SJCRH30 (cell line): Measurements from ENCODE around the gene TNFRSF1B. TPM values are rescaled to one million over a fixed set of nuclear protein-coding genes. Genes with fewer than 3 reads are reported as not detected.

Experiments used
- DNase-seq, 2 experiments: peaks; one replicate each; pipeline ENCODE4 v3.0.0-alpha.2; 2015 to 2020
- H3K27ac ChIP-seq: fragments of 250-450 bp; sonication (Bioruptor Pico); 2 replicates; pipeline ENCODE4 v1.5.1; 2020; ENCODE audit warnings: mild to moderate bottlenecking, moderate library complexity
- H3K27me3 ChIP-seq: fragments of 250-450 bp; sonication (Bioruptor Pico); 2 replicates; pipeline ENCODE4 v1.5.1; 2020; ENCODE audit warnings: mild to moderate bottlenecking, moderate library complexity
- H3K36me3 ChIP-seq: fragments of 250-450 bp; sonication (Bioruptor Pico); 2 replicates; pipeline ENCODE4 v1.5.1; 2020; ENCODE audit warnings: mild to moderate bottlenecking, moderate library complexity
- H3K4me1 ChIP-seq: fragments of 250-450 bp; sonication (Bioruptor Pico); 2 replicates; pipeline ENCODE4 v1.5.1; 2020; ENCODE audit warnings: mild to moderate bottlenecking, moderate library complexity
- H3K4me3 ChIP-seq: fragments of 250-450 bp; sonication (Bioruptor Pico); 2 replicates; pipeline ENCODE4 v1.5.1; 2020; ENCODE audit warnings: mild to moderate bottlenecking, moderate library complexity
- H3K9me3 ChIP-seq: fragments of 250-450 bp; sonication (Bioruptor Pico); replicated peaks from 2 replicates; pipeline ENCODE4 v1.5.1; 2020; ENCODE audit warnings: mild to moderate bottlenecking, moderate library complexity
- total RNA-seq: library from RNA; depleted of rRNA; stranded (reverse); fragments of >200 nt; shearing (Covaris generic); gene quantifications from 2 replicates; pipeline ENCODE4 v1.2.3, GENCODE V29; 2014

The TNFRSF1B gene
- total RNA-seq, 1 experiment from 2014 or later, result 6.8 TPM

- no peaks in the 10 kb centered on the region for H3K27me3 ChIP-seq
- H3K27ac ChIP-seq, result no peak overlapping the region
- no peak for DNase-seq
- H3K36me3 ChIP-seq, result no peaks in the 10 kb centered on the region
- H3K4me3 ChIP-seq, result no peak overlapping the region
- H3K9me3 ChIP-seq, result no peaks in the 10 kb centered on the region
- peaks cover 30% of the 10 kb centered on the region for H3K4me1 ChIP-seq
Observed at GRCh38 chr1:12183095-12183794, 16.5 kb downstream of the TNFRSF1B start.

- Histone ChIP-seq H3K9me3 (no peaks in the 10 kb centered on the region), H3K27ac (no peak overlapping the region; the same call in 1 of the 2 replicates), H3K4me3 (0 out of 2 replicates have a peak overlapping the region, but pooled peaks have one; percentile 26), H3K36me3 (no peaks in the 10 kb centered on the region), H3K27me3 (0 out of 2 replicates have a peak, but pooled peaks cover 1% of the 10 kb centered on the region), H3K4me1 (peaks cover 24% of the 10 kb centered on the region)
- DNase-seq, result peak; percentile 50 to 56
Observed at GRCh38 chr1:12184008-12184681, 17.4 kb downstream of the TNFRSF1B start.

- Histone ChIP-seq H3K36me3 (no peaks in the 10 kb centered on the region), H3K27ac (no peak overlapping the region), H3K4me1 (peaks cover 21% of the 10 kb centered on the region), H3K4me3 (no peak overlapping the region), H3K9me3 (no peaks in the 10 kb centered on the region), H3K27me3 (peaks cover 5% of the 10 kb centered on the region; the same call in 1 of the 2 replicates)
- peak; percentile 35 to 60 for DNase-seq
Observed at GRCh38 chr1:12185036-12185917, 18.5 kb downstream of the TNFRSF1B start.

- H3K27ac ChIP-seq, result no peak overlapping the region
- peak in 1 of 2 experiments; percentile 34 for DNase-seq
- no peaks in the 10 kb centered on the region for H3K36me3 ChIP-seq
- peaks cover 13% of the 10 kb centered on the region for H3K27me3 ChIP-seq
- H3K4me3 ChIP-seq, result no peak overlapping the region
- H3K9me3 ChIP-seq, result no peaks in the 10 kb centered on the region
- peaks cover 24% of the 10 kb centered on the region for H3K4me1 ChIP-seq
Observed at GRCh38 chr1:12185918-12186678, 19.3 kb downstream of the TNFRSF1B start.

- Histone ChIP-seq H3K27ac (no peak overlapping the region), H3K27me3 (peaks cover 14% of the 10 kb centered on the region), H3K9me3 (no peaks in the 10 kb centered on the region), H3K4me3 (no peak overlapping the region), H3K36me3 (no peaks in the 10 kb centered on the region), H3K4me1 (peaks cover 25% of the 10 kb centered on the region)
- no peak for DNase-seq
Observed at GRCh38 chr1:12186679-12186985, 19.8 kb downstream of the TNFRSF1B start.

- H3K27me3 ChIP-seq, result peaks cover 14% of the 10 kb centered on the region
- DNase-seq, result no peak
- H3K9me3 ChIP-seq, result no peaks in the 10 kb centered on the region
- no peak overlapping the region for H3K4me3 ChIP-seq
- peaks cover 29% of the 10 kb centered on the region for H3K4me1 ChIP-seq
- no peak overlapping the region for H3K27ac ChIP-seq
- H3K36me3 ChIP-seq, result no peaks in the 10 kb centered on the region
Observed at GRCh38 chr1:12188115-12188514, 21.3 kb downstream of the TNFRSF1B start.

GRCh38 chr1:12188657-12189327 lies 22.0 kb downstream of the TNFRSF1B start:
- H3K9me3 ChIP-seq, result no peaks in the 10 kb centered on the region
- DNase-seq, result no peak
- peaks cover 14% of the 10 kb centered on the region for H3K27me3 ChIP-seq
- peaks cover 32% of the 10 kb centered on the region for H3K4me1 ChIP-seq
- no peak overlapping the region for H3K27ac ChIP-seq
- H3K4me3 ChIP-seq, result no peak overlapping the region
- no peaks in the 10 kb centered on the region for H3K36me3 ChIP-seq

- Histone ChIP-seq H3K9me3 (no peaks in the 10 kb centered on the region), H3K27ac (no peak overlapping the region), H3K27me3 (peaks cover 14% of the 10 kb centered on the region), H3K36me3 (no peaks in the 10 kb centered on the region), H3K4me3 (no peak overlapping the region), H3K4me1 (peaks cover 29% of the 10 kb centered on the region)
- no peak for DNase-seq
Observed at GRCh38 chr1:12189328-12189682, 22.5 kb downstream of the TNFRSF1B start.

- no peak overlapping the region for H3K27ac ChIP-seq
- DNase-seq, result no peak
- peaks cover 12% of the 10 kb centered on the region for H3K4me1 ChIP-seq
- H3K9me3 ChIP-seq, result no peaks in the 10 kb centered on the region
- no peaks in the 10 kb centered on the region for H3K36me3 ChIP-seq
- H3K27me3 ChIP-seq, result peaks cover 14% of the 10 kb centered on the region
- no peak overlapping the region for H3K4me3 ChIP-seq
Observed at GRCh38 chr1:12191242-12192032, 24.6 kb downstream of the TNFRSF1B start.

GRCh38 chr1:12194666-12195216 lies 27.9 kb downstream of the TNFRSF1B start:
- Histone ChIP-seq H3K36me3 (no peaks in the 10 kb centered on the region), H3K4me1 (peaks cover 14% of the 10 kb centered on the region), H3K9me3 (no peaks in the 10 kb centered on the region), H3K27me3 (peaks cover 8% of the 10 kb centered on the region), H3K27ac (no peak overlapping the region), H3K4me3 (no peak overlapping the region)
- no peak for DNase-seq

GRCh38 chr1:12195416-12195815 lies 28.6 kb downstream of the TNFRSF1B start:
- Histone ChIP-seq H3K4me1 (peaks cover 14% of the 10 kb centered on the region), H3K4me3 (no peak overlapping the region), H3K36me3 (no peaks in the 10 kb centered on the region), H3K27me3 (peaks cover 8% of the 10 kb centered on the region), H3K9me3 (no peaks in the 10 kb centered on the region), H3K27ac (no peak overlapping the region)
- DNase-seq, result no peak

- no peak overlapping the region for H3K27ac ChIP-seq
- peak; percentile 68 to 84 for DNase-seq
- no peaks in the 10 kb centered on the region; the same call in 1 of the 2 replicates for H3K27me3 ChIP-seq
- peaks cover 10% of the 10 kb centered on the region for H3K4me1 ChIP-seq
- H3K36me3 ChIP-seq, result no peaks in the 10 kb centered on the region
- no peaks in the 10 kb centered on the region for H3K9me3 ChIP-seq
- H3K4me3 ChIP-seq, result no peak overlapping the region
Observed at GRCh38 chr1:12196641-12197482, 30.1 kb downstream of the TNFRSF1B start.
